SK-N-MC (cell line): ENCODE data around the gene RING1.

ENCODE experiments used
- DNase-seq: peaks from one replicate; pipeline ENCODE4 v3.0.0-alpha.2; 2011; ENCODE audit warnings: low read depth, low spot score
- H3K27ac ChIP-seq: fragments of 200-600 bp; sonication (generic); 2 replicates; pipeline ENCODE4 v1.5.1; 2016; ENCODE audit warnings: mixed run types
- H3K36me3 ChIP-seq: fragments of 200-600 bp; sonication (generic); 2 replicates; pipeline ENCODE4 v1.6.1; 2017; ENCODE audit warnings: antibody characterized with exemption, low read length, mixed read lengths; ENCODE audit not compliant: insufficient read depth
- H3K4me3 ChIP-seq: fragments of 200-600 bp; sonication (generic); 2 replicates; pipeline ENCODE4 v1.5.1; 2016
- H3K9ac ChIP-seq: fragments of 200-600 bp; sonication (generic); 2 replicates; pipeline ENCODE4 v1.8.0; 2017; ENCODE audit warnings: mixed run types, mixed read lengths; ENCODE audit not compliant: insufficient read length
- H3K9me3 ChIP-seq: fragments of 200-600 bp; sonication (generic); 2 replicates; pipeline ENCODE4 v1.6.1; 2017; ENCODE audit warnings: low read depth, mild to moderate bottlenecking, antibody characterized with exemption, low read length, moderate library complexity, mixed read lengths
- EZH2 ChIP-seq: fragments of 200-600 bp; sonication (generic); IDR thresholded peaks from one replicate; pipeline ENCODE4 v1.6.1; 2017; ENCODE audit warnings: antibody characterized with exemption
- FOXP2 ChIP-seq: optimal IDR thresholded peaks from 2 replicates; pipeline ENCODE3; 2011; ENCODE audit warnings: mild to moderate bottlenecking, moderate library complexity; ENCODE audit not compliant: insufficient read depth; ENCODE audit errors: extremely low read length, control extremely low read depth
- POLR2AphosphoS5 ChIP-seq: IDR thresholded peaks from 2 replicates; pipeline ENCODE4 v1.6.1; 2012; ENCODE audit warnings: mild to moderate bottlenecking, low read depth, low read length, borderline replicate concordance

Gene RING1

GRCh38 chr6:33177552-33178446 lies 30.5 kb upstream of the RING1 start:
- no peaks in the 10 kb centered on the region for H3K9me3 ChIP-seq
- no peak overlapping the region for H3K4me3 ChIP-seq
- no peak overlapping the region for H3K9ac ChIP-seq
- H3K36me3 ChIP-seq: no peaks in the 10 kb centered on the region
- no peak for DNase-seq
- H3K27ac ChIP-seq: no peak overlapping the region
- no peak for TF ChIP-seq FOXP2
- no peak for TF ChIP-seq POLR2AphosphoS5

DNA sequence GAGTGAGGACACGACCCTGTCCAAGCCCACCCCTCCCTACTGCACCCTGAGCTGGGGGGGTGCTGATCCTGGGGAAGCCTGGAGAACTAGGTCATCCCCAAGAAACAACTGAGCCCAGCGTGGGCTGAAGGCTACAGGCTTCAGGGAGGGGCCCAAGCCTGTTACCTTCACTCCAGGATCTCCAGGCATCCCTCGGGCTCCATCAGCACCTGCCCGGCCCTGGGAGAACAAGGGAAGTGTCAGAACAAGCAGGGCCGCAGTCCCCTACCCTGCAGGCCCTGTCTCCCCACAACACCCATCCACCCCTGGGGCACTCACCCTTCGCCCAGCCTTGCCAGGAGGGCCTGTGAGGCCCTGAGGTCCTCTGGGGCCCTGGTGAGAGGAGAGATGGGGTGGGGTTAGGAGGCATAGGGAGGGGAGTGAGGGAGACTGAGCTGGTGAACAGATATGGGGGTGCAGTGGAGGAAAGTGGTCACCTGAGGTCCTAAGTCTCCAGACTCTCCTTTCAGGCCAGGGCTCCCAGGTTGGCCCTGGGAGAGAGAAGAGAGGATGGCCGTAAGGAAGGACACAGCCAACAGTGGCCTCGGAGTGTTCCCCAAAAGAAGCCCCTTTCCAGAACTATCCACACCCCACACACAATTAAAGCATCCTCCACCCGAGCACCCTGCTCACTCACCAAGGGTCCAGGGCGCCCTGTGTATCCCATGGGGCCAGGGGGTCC lies 29.4 kb upstream of the RING1 start:
- H3K36me3 ChIP-seq: no peaks in the 10 kb centered on the region
- no peaks in the 10 kb centered on the region for H3K9me3 ChIP-seq
- H3K9ac ChIP-seq: no peak overlapping the region
- H3K4me3 ChIP-seq: no peak overlapping the region
- H3K27ac ChIP-seq: no peak overlapping the region
- no peak for TF ChIP-seq EZH2
- no peak for TF ChIP-seq POLR2AphosphoS5
- no peak for TF ChIP-seq FOXP2
- no peak for DNase-seq

GRCh38 chr6:33181141-33181540 lies 27.2 kb upstream of the RING1 start:
- no peak for DNase-seq

DNA sequence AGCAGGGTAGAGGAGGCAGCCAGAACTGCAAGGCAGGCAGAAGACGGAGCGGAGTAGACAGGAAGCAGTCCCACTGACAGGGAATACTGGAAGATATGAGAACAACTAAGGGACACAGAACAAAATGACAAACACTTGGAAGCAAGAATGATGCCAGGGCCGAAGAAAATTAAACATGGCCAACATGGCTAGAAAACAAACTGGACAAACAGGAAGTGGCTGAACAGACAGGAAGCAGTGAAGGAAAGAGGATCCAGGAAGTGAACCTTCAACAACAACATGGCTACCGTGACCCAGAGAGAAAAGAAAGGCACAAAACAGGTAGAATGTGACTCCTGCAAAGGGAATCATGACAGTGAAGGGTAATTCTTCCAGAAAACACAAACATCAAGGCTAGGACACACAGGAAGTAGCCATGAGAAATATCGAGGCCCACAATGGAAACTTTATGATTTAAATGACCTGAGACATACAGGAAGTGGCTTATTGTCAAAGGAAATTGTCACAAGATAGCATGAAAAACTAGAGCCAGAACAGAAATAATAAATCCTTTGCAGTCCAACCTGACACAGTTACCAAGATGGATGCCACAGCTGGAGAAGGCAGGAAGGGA lies 25.1 kb upstream of the RING1 start:
- H3K36me3 ChIP-seq: no peaks in the 10 kb centered on the region
- TF ChIP-seq EZH2: no peak
- no peak for TF ChIP-seq POLR2AphosphoS5
- no peak for TF ChIP-seq FOXP2
- no peak for DNase-seq
- no peak overlapping the region for H3K27ac ChIP-seq
- H3K9ac ChIP-seq: no peak overlapping the region
- no peak overlapping the region for H3K4me3 ChIP-seq
- H3K9me3 ChIP-seq: no peaks in the 10 kb centered on the region

More at GRCh38 chr6:33181141-33181540, 27.2 kb upstream of the RING1 start:
- Histone ChIP-seq H3K27ac (no peak overlapping the region), H3K9me3 (no peaks in the 10 kb centered on the region), H3K4me3 (no peak overlapping the region), H3K9ac (no peak overlapping the region), H3K36me3 (no peaks in the 10 kb centered on the region)
- no peak for TF ChIP-seq POLR2AphosphoS5
- no peak for TF ChIP-seq FOXP2
- TF ChIP-seq EZH2: no peak

- H3K36me3 ChIP-seq: no peaks in the 10 kb centered on the region
- TF ChIP-seq FOXP2 (no peak), EZH2 (no peak), POLR2AphosphoS5 (no peak)
- H3K27ac ChIP-seq: no peak overlapping the region
- DNase-seq: no peak
- H3K9ac ChIP-seq: no peak overlapping the region
- no peaks in the 10 kb centered on the region for H3K9me3 ChIP-seq
- no peak overlapping the region for H3K4me3 ChIP-seq
Observed at GRCh38 chr6:33185190-33185589, 23.1 kb upstream of the RING1 start.

DNA sequence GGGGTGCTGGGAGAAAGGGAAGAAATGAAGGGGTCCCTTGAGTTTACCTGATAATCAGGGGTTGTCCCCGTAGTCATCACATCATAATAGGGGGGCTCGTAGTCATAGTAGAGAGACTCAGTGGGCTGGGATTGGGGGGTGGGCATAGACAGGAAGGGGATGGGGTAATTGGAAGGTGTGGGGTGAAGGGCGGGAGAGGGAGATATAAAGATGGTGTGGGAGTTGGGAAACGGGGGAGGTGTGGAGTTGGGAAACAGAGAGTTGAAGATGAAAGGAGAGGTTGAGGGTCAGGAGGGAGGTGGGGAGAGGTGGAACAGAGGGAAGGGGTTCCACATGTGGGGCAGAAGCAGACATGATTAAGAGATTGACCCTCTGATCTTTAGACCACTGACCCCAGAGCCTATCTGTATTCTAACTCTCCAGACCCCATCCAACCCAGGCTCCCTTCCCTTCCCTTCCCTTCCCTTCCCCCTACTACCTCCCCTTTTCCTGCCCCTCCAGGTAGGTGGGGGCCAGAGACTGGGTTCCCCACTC lies 22.6 kb upstream of the RING1 start:
- Histone ChIP-seq H3K27ac (no peak overlapping the region), H3K4me3 (no peak overlapping the region), H3K9ac (no peak overlapping the region), H3K36me3 (no peaks in the 10 kb centered on the region), H3K9me3 (no peaks in the 10 kb centered on the region)
- TF ChIP-seq POLR2AphosphoS5 (no peak), EZH2 (no peak), FOXP2 (no peak)
- DNase-seq: no peak

DNA sequence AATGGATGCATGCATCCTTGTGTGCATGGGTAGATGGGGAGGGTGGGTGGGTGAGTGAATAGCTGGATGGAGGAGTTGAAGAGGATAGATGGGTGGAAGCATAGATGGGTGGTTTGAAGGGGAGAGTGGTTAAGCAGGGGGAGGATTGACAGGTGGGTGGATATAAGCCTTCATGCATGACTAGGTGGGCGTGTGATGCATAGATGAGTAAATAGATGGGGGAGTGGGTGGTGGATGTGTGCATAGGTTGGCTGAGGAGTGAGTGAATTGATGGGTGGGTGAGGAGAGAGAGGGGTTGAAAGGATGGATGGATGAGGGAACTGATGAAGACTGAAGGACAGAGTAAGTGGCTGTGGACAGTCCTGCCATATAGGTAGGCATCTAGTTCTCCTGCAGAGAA lies 20.5 kb upstream of the RING1 start:
- no peak for DNase-seq
- TF ChIP-seq FOXP2 (no peak), POLR2AphosphoS5 (no peak), EZH2 (no peak)
- Histone ChIP-seq H3K4me3 (no peak overlapping the region), H3K27ac (no peak overlapping the region), H3K9me3 (no peaks in the 10 kb centered on the region), H3K36me3 (no peaks in the 10 kb centered on the region), H3K9ac (no peak overlapping the region)

DNA sequence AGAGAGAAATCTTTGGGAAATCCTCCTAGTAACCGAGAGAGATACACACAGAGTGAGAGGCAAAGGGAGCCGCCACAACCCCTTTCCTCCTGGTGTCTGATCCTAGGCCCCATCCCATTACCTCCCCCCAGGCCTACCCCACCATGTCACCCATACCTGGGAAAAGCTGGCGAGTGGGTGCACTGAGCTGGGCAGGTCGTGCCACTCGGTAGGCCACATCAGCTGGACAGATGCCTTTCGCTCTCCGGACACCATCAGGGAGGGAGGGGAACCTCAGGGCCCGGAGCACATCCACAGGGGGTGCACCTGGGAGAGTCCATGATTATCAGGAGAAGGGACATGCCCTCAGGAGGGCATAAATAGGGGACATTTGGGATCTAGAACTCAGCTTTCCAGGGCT lies 19.1 kb upstream of the RING1 start:
- no peak for TF ChIP-seq POLR2AphosphoS5
- no peak for TF ChIP-seq EZH2
- TF ChIP-seq FOXP2: no peak
- DNase-seq: no peak

More for the DNA sequence above, 19.1 kb upstream of the RING1 start:
- H3K36me3 ChIP-seq: peaks cover 3% of the 10 kb centered on the region; the same call in 1 of the 2 replicates
- no peak overlapping the region for H3K4me3 ChIP-seq
- H3K9me3 ChIP-seq: no peaks in the 10 kb centered on the region
- no peak overlapping the region for H3K9ac ChIP-seq
- H3K27ac ChIP-seq: no peak overlapping the region
